Testis (tissue), 3 donors: ENCODE results near the gene BAIAP2. TPM values are rescaled to one million over a fixed set of nuclear protein-coding genes. Genes with fewer than 3 reads are reported as not detected.

ENCODE experiments used
- DNase-seq: peaks from one replicate; pipeline ENCODE4 v3.0.0-alpha.2; 2019
- H3K27ac ChIP-seq, 2 donors: fragments of 200-600 bp; sonication (generic); one replicate each; pipeline ENCODE4 v1.5.1; 2019
- H3K27me3 ChIP-seq: fragments of 200-600 bp; sonication (generic); one replicate; pipeline ENCODE4 v1.5.1; 2019
- H3K36me3 ChIP-seq: fragments of 200-600 bp; sonication (generic); one replicate; pipeline ENCODE4 v1.5.1; 2017; ENCODE audit warnings: low read depth; ENCODE audit errors: missing control alignments
- H3K4me1 ChIP-seq: fragments of 200-600 bp; sonication (generic); one replicate; pipeline ENCODE4 v1.5.1; 2019
- H3K4me3 ChIP-seq, 2 donors: fragments of 200-600 bp; sonication (generic); one replicate each; pipeline ENCODE4 v1.5.1; 2017 to 2019
- H3K9me3 ChIP-seq: fragments of 200-600 bp; sonication (generic); one replicate; pipeline ENCODE4 v1.5.1; 2017
- POLR2A ChIP-seq: fragments of 450-650 bp; IDR thresholded peaks from one replicate; pipeline ENCODE4 v1.6.1; 2017; ENCODE audit warnings: antibody characterized with exemption, mild to moderate bottlenecking, moderate library complexity
- WGBS, 2 donors: methylation state at CpG; one replicate each; pipeline ENCODE4 v1.1.5; 2018; 5-methylcytosine and 5-hydroxymethylcytosine counted together
- intact Hi-C: fragments of 100-400 bp; cut with DNase I; formaldehyde crosslinking; loops from one replicate; pipeline ENCODE4 v1.15.1; 2023; ENCODE audit warnings: low total_unique reads
- polyA plus RNA-seq: library from polyadenylated mRNA; stranded (reverse); fragments of 350-450 nt; fragmentation: Illumina TruSeq; extraction: RNeasy Lipid Tissue Mini Kit (QIAGEN cat#74804); gene quantifications from one replicate; pipeline ENCODE4 v1.2.3, GENCODE V29; 2014; ENCODE audit warnings: low read depth, low replicate concordance; ENCODE audit not compliant: insufficient read depth
- total RNA-seq, 2 donors: library from RNA; depleted of rRNA; stranded (reverse); fragments of >200 nt; gene quantifications; one replicate each; pipeline ENCODE4 v1.2.3, GENCODE V29; 2016
- TF ChIP-seq, protein P1 (sequence below), 3 experiments: fragments of 450-650 bp in 2 of 3; fragments of 200-600 bp in 1 of 3; sonication (generic) in 1 of 3; IDR thresholded peaks; one replicate each; pipeline ENCODE4 v1.5.1; 2016 to 2019; ENCODE audit warnings: antibody characterized with exemption in 3 of 3, mild to moderate bottlenecking in 2 of 3, moderate library complexity in 1 of 3

BAIAP2 gene
- total and polyA plus RNA-seq, 3 donors from 2014 or later: 36.7 to 67.5 (median 67.3) TPM

GRCh38 chr17:81140695-81141094 lies 105.7 kb downstream of the BAIAP2 start:
- Histone ChIP-seq H3K36me3 (no peaks in the 10 kb centered on the region), H3K9me3 (no peaks in the 10 kb centered on the region), H3K27me3 (no peaks in the 10 kb centered on the region), H3K27ac (no peak overlapping the region), H3K4me3 (no peak overlapping the region), H3K4me1 (peaks cover 11% of the 10 kb centered on the region)
- no peak for TF ChIP-seq POLR2A
- TF ChIP-seq, protein P1, sequence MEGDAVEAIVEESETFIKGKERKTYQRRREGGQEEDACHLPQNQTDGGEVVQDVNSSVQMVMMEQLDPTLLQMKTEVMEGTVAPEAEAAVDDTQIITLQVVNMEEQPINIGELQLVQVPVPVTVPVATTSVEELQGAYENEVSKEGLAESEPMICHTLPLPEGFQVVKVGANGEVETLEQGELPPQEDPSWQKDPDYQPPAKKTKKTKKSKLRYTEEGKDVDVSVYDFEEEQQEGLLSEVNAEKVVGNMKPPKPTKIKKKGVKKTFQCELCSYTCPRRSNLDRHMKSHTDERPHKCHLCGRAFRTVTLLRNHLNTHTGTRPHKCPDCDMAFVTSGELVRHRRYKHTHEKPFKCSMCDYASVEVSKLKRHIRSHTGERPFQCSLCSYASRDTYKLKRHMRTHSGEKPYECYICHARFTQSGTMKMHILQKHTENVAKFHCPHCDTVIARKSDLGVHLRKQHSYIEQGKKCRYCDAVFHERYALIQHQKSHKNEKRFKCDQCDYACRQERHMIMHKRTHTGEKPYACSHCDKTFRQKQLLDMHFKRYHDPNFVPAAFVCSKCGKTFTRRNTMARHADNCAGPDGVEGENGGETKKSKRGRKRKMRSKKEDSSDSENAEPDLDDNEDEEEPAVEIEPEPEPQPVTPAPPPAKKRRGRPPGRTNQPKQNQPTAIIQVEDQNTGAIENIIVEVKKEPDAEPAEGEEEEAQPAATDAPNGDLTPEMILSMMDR (IDR thresholded peaks at IDR 0.05): no peak
- DNase-seq: no peak
- intact Hi-C loops: no loop called here
- WGBS, 2 donors: 93 to 96% methylated on average over 25 to 36 of the region's 37 CpGs

GRCh38 chr17:81142301-81143199 lies 107.6 kb downstream of the BAIAP2 start:
- Histone ChIP-seq H3K4me1 (peaks cover 11% of the 10 kb centered on the region), H3K36me3 (no peaks in the 10 kb centered on the region), H3K4me3 (no peak overlapping the region), H3K9me3 (no peaks in the 10 kb centered on the region), H3K27ac (peak overlapping the region in 1 of 2 donors; percentile 71), H3K27me3 (no peaks in the 10 kb centered on the region)
- intact Hi-C loops: no loop called here
- TF ChIP-seq, protein P1 (IDR thresholded peaks at IDR 0.05): peak; percentile 59 to 67 (median 61)
- TF ChIP-seq POLR2A: no peak
- 40 to 46% methylated on average over 11 to 25 of the region's 25 CpGs for WGBS, 2 donors
- DNase-seq: peak; percentile 90

- 56% methylated on average over 11 of the region's 11 CpGs; no CpG with 5 or more reads in 1 of the 2 donors for WGBS, 2 donors
- intact Hi-C loops: no loop called here
- Histone ChIP-seq H3K9me3 (no peaks in the 10 kb centered on the region), H3K27ac (peak overlapping the region in 1 of 2 donors; percentile 71), H3K4me3 (no peak overlapping the region), H3K36me3 (no peaks in the 10 kb centered on the region), H3K4me1 (peaks cover 11% of the 10 kb centered on the region), H3K27me3 (no peaks in the 10 kb centered on the region)
- peak; percentile 30 for DNase-seq
- TF ChIP-seq, protein P1 (IDR thresholded peaks at IDR 0.05): no peak
- TF ChIP-seq POLR2A: no peak
Measured at GRCh38 chr17:81143200-81143527, 108.2 kb downstream of the BAIAP2 start.

GRCh38 chr17:81143717-81144422 lies 108.9 kb downstream of the BAIAP2 start:
- no peaks in the 10 kb centered on the region for H3K9me3 ChIP-seq
- no peaks in the 10 kb centered on the region for H3K27me3 ChIP-seq
- no peaks in the 10 kb centered on the region for H3K36me3 ChIP-seq
- intact Hi-C loops: no loop called here
- TF ChIP-seq POLR2A: no peak
- TF ChIP-seq, protein P1 (IDR thresholded peaks at IDR 0.05): no peak
- no peak for DNase-seq
- H3K4me1 ChIP-seq: peaks cover 11% of the 10 kb centered on the region
- WGBS, 2 donors: 93 to 94% methylated on average over 5 to 17 of the region's 17 CpGs
- no peak overlapping the region for H3K27ac ChIP-seq
- H3K4me3 ChIP-seq: no peak overlapping the region
